ENCODE measurements around the gene SART3.
"Not testable (repeated sequence)": the region's sequence is repeated elsewhere in the genome, so short reads cannot be mapped to it uniquely, and the experiment has no call there.

Gene SART3

DNA sequence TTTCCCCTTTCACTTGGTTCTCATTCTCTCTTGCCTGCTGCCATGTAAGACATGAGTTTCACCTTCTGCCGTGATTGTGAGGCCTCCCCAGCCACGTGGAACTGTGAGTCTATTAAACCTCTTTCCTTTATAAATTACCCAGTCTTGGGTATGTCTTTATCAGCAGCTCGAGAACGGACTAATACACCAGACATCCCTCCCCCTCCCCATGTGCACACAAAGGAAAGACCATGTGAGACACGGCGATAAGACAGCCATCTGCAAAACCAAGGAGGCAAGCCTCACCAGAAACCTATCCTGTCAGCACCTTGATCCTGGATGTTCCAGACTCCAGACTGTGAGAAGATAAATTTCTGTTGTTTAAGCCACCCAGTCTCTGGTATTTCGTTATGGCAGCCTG lies 75.6 kb downstream of the SART3 start:
- DNase-seq = not testable (repeated sequence)

DNA sequence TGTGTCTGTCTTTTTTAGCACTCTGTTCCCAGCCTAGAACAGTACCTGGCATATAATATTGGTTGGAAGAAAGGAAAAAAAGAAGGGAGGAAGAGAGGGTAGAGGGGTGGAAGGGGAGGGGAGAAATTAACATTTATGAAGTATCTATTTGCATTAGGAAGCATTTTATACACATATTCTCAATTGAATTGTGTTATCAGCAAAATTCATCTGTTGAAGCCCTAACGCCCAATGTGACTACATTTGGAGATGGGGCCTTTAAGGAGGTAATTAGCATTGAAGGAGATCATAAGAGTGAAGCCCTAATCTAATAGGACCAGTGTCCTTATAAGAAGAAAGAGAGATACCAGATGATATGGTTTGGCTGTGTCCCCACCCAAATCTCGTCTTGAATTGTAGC lies 76.1 kb downstream of the SART3 start:
- DNase-seq = no peak

DNA sequence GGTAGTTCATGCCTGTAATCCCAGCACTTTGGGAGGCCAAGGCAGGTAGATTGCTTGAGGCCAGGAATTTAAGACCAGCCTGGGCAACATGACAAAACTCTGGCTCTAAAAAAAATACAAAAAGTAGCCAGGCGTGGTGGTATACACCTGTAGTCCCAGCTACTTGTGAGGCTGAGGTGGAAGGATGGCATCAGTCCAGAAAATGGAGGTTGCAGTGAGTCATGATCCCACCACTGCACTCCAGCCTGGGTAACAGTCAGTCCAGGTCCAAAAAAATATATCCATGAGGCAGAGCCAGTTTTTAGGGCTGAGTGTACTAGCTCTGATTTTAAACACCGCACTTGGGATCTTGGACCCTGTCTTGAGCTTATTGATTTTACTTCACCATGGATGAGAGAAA lies 76.5 kb downstream of the SART3 start:
- no peak for DNase-seq

DNA sequence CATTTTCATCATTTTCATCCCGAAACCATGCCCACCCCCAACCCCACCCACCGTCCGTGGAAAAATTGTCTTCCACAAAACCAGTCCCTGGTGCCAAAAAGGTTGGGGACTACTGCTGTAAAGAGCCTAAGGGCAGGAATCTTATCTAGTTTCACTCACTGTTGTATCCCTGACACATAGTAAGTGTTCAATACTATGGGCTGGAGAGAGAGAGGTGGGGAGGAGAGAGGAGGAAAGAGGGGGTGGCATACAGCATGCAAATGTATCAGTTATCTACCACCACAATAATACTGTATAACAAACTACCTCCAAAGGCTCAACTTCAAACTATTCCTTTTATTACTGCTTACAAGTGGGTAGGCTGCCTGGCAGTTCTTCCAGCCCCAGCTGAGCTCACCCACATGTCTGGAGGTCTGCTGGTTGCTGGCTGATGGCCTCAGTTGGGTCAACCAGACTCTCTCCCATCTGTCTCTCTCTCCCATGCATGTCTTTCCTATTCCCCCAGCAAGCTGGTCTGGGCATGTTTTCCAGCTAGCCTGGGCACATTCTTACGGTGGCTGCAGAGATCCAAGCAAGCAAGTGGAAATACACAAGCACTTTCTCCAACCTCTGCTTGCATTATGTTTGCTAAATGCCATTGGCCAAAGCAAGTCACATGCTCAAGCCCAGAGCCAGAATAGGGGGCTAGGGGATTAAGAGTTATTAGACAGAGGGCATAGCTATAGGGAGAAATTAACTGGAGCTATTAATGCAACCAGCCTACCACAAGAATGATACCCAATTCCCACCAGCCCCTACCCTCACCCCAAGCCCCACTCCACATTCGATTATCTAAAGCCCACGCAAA lies 77.5 kb downstream of the SART3 start:
- no peak for DNase-seq

DNA sequence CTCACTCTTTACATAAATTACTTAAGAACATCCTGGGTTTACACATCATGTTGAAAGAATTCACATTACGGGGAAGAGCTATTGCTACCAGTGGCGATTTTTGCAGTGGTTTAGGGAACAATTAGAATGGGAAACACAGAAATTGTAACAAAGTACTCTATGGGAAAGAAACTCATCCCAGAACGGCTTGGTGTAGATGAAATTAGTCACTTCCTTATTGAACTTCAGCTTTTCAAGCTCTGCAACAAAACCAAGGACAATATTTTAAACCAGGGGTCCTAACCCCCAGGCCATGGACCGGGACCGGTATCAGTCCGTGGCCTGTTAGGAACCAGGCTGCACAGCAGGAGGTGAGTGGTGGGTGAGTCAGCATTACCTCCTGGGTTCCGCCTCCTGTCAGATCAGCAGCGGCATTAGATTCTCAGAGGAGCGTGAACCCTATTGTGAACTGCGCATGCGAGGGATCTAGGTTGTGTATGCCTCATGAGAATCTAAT lies 78.2 kb downstream of the SART3 start:
- DNase-seq = no peak

DNA sequence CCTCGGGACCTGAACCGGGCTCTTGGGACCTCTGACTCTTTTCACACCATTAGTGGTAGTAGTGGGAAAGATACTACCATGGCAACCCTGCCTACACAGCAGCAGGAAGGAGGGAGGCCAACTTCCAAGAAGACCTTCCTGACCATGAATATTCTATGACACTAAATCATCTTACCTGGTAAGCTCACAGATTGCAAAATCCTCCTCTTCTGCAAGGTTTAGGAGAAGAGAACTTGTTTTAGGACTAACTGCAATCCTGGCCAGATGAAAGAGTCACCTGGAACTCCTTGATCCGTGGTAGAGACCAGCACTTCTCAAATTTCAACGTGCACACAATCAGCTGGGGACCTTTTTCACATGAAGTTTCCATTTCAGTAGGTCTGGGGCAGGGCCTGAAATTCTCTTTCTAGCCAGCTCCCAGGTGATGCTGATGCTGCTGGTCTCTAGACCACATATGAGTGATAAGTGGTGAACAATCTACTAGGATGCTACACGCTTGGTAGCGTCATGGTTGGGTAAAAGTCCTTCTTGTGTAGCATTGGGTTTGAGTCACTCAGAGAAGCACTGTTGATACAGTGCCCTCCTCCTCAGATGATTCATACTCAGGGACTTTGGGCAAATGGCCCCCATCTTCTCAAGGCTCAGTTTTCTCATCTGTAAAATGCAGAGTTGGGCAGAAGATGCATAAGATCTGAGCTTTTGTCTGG lies 81.5 kb downstream of the SART3 start:
- DNase-seq = no peak

DNA sequence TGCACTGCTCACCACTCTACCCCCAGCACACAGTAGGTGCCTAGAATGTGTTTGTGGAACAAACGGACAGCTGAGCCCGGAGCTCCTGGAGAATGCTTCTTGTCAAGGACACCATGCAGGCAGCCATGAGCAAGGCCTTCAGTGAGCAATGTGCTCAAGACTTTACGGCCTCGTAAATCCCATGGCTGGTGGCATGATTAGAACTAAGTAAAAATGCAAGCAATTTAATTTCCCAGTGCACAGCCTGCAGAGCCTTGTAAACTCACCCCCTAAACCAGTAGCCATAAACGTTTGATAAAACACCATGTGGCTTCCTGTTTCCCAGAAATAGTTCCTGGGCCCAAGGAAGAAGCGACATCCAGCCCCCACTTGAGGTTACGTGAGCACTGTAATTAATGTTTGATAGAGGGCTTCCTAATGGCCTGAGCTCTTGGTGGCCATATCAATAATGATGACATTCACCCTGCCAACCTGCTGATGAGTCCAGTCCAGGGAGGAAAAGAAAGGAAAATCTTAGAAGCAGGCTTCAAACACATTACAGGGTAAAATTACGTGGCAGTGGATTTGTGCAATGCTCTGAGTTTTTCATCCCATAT lies 82.3 kb downstream of the SART3 start:
- no peak for DNase-seq

DNA sequence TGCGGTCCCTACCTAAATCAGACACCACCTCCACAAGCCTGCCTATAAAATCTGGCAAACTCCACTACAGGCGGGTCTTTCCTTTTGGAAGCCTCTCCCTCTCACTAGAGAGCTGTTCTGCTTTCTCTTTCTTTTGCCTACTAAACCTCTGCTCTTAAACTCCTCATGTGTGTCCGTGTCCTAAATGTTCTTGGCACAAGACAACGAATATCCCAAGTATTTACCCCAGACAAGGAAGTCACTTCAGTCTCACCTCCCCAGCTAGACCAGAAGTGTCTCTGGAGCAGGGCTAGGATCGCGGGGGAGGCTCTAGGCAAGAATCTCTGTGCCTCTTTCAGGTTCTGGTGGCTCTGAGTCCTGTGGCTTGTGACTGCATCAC lies 83.1 kb downstream of the SART3 start:
- DNase-seq = no peak

DNA sequence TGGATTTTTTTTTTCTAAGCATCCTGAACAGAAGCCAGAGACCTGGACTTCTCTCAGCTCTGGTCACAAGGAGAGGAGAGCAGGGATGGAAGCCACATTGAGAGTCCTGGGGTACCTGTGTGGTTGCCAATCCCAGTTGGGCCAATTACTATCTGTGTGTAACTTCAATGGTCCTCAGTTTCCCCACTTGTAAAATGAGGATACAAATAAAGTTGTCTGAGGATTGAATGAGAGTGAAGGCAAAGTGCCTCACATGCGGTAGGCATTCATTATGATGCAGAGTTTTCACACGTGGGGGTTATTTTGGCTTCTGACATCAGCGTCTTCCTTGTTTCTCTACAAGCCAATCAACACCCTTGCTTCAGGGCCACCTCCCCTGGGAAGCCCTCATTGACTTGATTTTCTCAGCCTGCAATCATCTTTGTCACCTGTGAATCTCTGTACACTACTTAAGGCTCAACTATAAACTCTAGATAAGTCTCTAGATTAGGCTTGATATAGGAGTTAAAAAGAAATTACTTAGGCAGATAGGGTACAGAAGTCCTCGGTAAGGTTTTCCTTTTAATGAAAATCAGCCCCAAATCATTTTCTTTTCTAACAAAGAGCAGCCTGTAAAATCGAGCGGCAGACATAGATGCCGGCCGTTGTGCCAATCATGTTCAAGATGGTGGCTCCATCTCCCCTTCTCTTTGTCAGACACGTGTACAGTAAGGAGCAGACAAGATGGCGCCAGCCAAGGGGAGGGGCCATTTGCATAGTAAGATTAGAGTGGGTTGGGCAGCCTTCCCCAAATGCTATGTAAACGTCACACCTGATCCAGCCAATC lies 83.7 kb downstream of the SART3 start:
- DNase-seq = no peak

DNA sequence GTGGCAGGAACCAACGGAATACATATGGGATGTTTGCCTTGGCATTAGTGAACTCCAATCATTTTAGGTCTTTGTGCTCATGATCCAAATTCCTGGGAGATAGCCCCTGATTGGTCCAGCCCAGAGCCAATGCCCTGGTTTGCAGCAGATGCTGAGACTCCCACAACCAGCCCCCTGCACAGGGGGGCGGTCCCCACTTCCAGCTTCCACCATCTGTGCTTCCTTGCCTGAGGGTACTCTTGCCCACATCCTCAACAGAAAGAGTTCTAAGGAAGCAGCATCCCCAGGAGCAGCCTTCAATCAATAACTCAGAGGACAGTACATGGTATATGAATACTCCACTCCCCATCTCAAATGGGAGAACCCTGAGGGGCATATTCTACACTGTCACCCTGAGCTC lies 85.6 kb downstream of the SART3 start:
- no peak for DNase-seq

DNA sequence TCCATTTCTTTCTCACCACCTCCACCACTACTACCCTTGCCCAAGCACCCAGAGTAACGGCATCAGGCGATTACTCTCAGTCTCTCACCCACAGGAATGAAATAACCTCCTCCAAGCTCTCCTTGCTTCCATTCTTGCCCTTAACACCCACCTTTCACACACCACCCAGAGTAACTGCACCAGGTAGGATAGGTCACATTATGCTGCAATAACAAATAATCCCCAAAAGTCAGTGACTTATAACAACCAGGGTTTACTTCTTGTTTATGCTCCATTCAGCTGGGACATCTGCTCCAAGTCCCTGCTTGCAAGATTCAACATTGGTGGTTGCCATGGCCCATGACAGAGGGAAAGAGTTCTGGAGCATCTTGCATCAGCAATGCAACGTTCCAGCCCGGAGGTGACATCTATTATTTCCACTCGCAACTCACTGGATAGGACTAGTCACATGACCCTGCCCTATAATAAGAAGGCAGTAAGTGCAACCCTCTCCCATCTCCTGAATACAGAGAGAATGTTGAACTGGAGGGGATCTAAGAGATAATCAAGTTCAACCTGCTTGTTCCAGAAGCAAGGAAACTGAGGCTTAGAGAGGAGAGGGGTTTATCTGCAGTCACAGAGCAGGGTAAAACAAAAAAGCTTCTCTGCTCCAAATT lies 87.4 kb downstream of the SART3 start:
- no peak for DNase-seq

Measured in right forelimb (tissue), 1 donor.